GM19025 (cell line): ENCODE measurements around the gene HEXIM1.
A peak's percentile ranks its signal among the peaks of the same experiment; 100 is the strongest.

Experiments used
- ATAC-seq: cut with Tn5 transposase; IDR thresholded peaks from one replicate; pipeline ENCODE4 v1.9.1; 2021; ENCODE audit warnings: mild to moderate bottlenecking, low read depth, moderate library complexity; ENCODE audit not compliant: unreplicated experiment

The HEXIM1 gene

GRCh38 chr17:45144199-45145034, 3.9 kb upstream of the HEXIM1 start:
- ATAC-seq: no peak

- ATAC-seq: no peak
Measured at GRCh38 chr17:45145035-45145389, 3.3 kb upstream of the HEXIM1 start.

- no peak for ATAC-seq
Measured at GRCh38 chr17:45146166-45146565, 2.1 kb upstream of the HEXIM1 start.

GRCh38 chr17:45146592-45146889, 1.7 kb upstream of the HEXIM1 start:
- no peak for ATAC-seq

- ATAC-seq: no peak
Measured at GRCh38 chr17:45146890-45147580, 1.2 kb upstream of the HEXIM1 start.

GRCh38 chr17:45147581-45148182, 593 bp upstream of the HEXIM1 start:
- no peak for ATAC-seq

GRCh38 chr17:45149037-45149668, 878 bp downstream of the HEXIM1 start:
- no peak for ATAC-seq

GRCh38 chr17:45149669-45150664, 1.7 kb downstream of the HEXIM1 start:
- ATAC-seq: no peak

- ATAC-seq: no peak
Measured at GRCh38 chr17:45150911-45151809, 2.9 kb downstream of the HEXIM1 start.

GRCh38 chr17:45155029-45155428, 6.8 kb downstream of the HEXIM1 start:
- ATAC-seq: no peak

GRCh38 chr17:45155483-45155882, 7.2 kb downstream of the HEXIM1 start:
- ATAC-seq: no peak

- ATAC-seq: no peak
Measured at GRCh38 chr17:45156242-45156641, 8.0 kb downstream of the HEXIM1 start.

- ATAC-seq: peak; percentile 3
Measured at GRCh38 chr17:45160447-45161287, 12.4 kb downstream of the HEXIM1 start.

- ATAC-seq: peak; percentile 89
Measured at GRCh38 chr17:45161288-45162024, 13.2 kb downstream of the HEXIM1 start, which contains the start of gene HEXIM2. TSS of gene HEXIM2 (plus strand) at chr17:45161875. CDS start at chr17:45162794, 919 bp downstream.

- no peak for ATAC-seq
Measured at GRCh38 chr17:45162025-45162687, 13.9 kb downstream of the HEXIM1 start.

- ATAC-seq: no peak
Measured at GRCh38 chr17:45164734-45165269, 16.5 kb downstream of the HEXIM1 start.
